HEK293 (cell line): ENCODE data around the gene FBXO10.

ENCODE experiments used
- CTCF ChIA-PET: fragments of 350-600 bp; formaldehyde crosslinking; extraction: SDS; loops from one replicate; lab custom pipeline; 2021; ENCODE audit warnings: antibody characterized with exemption; lab: Yijun Ruan, JAX
- POLR2A ChIA-PET: fragments of 300-600 bp; formaldehyde crosslinking; extraction: SDS; loops from one replicate; lab custom pipeline; 2020; ENCODE audit warnings: antibody characterized with exemption, inconsistent platforms; lab: Yijun Ruan, JAX
- H3K27ac ChIP-seq: fragments of 200-500 bp; sonication (Bioruptor generic); 2 replicates; pipeline ENCODE4 v1.5.1; 2014; ENCODE audit warnings: low read depth, low read length, control low read depth, inconsistent platforms; ENCODE audit errors: extremely low read depth
- H3K36me3 ChIP-seq, 2 experiments: fragments of 200-500 bp in 1 of 2; sonication (Bioruptor generic) in 1 of 2; 1 replicate in 1 of 2; 2 replicates in 1 of 2; pipeline ENCODE4 v1.5.1; 2014 to 2017; ENCODE audit warnings: inconsistent platforms in 2 of 2, low read length in 2 of 2; ENCODE audit not compliant: control insufficient read depth in 2 of 2, insufficient read depth in 1 of 2
- H3K4me1 ChIP-seq: fragments of 200-500 bp; sonication (Bioruptor generic); 2 replicates; pipeline ENCODE4 v1.5.1; 2014; ENCODE audit warnings: mild to moderate bottlenecking, low read length, inconsistent platforms; ENCODE audit not compliant: control insufficient read depth, insufficient read depth
- H3K4me3 ChIP-seq: 2 replicates; pipeline ENCODE4 v1.5.1; 2011; ENCODE audit warnings: low read depth, mild to moderate bottlenecking, control low read depth, low read length, moderate library complexity
- H3K9me3 ChIP-seq: fragments of 200-500 bp; sonication (Bioruptor generic); 2 replicates; pipeline ENCODE4 v1.5.1; 2014; ENCODE audit warnings: low read depth, low read length, inconsistent platforms; ENCODE audit not compliant: control insufficient read depth, insufficient read depth
- GLIS1 ChIP-seq: fragments of 450-650 bp; formaldehyde crosslinking; IDR thresholded peaks from 2 replicates; pipeline ENCODE4 v1.5.1; 2016; ENCODE audit warnings: missing biosample characterization, missing genetic modification characterization
- GLIS2 ChIP-seq: fragments of 450-650 bp; formaldehyde crosslinking; IDR thresholded peaks from 2 replicates; pipeline ENCODE4 v1.5.1; 2016; ENCODE audit warnings: missing biosample characterization, missing genetic modification characterization
- OSR2 ChIP-seq: fragments of 450-650 bp; formaldehyde crosslinking; IDR thresholded peaks from 2 replicates; pipeline ENCODE4 v1.5.1; 2016; ENCODE audit warnings: missing biosample characterization, missing genetic modification characterization
- OVOL3 ChIP-seq: fragments of 450-650 bp; formaldehyde crosslinking; IDR thresholded peaks from 2 replicates; pipeline ENCODE4 v1.5.1; 2016; ENCODE audit warnings: missing biosample characterization, missing genetic modification characterization
- SCRT2 ChIP-seq: fragments of 450-650 bp; formaldehyde crosslinking; IDR thresholded peaks from 2 replicates; pipeline ENCODE4 v1.5.1; 2016; ENCODE audit warnings: missing biosample characterization, missing genetic modification characterization
- TRIM28 ChIP-seq: IDR thresholded peaks from 2 replicates; pipeline ENCODE4 v1.6.1; 2011; ENCODE audit warnings: low read length, control low read depth, borderline replicate concordance
- WT1 ChIP-seq: fragments of 450-650 bp; formaldehyde crosslinking; IDR thresholded peaks from 2 replicates; pipeline ENCODE4 v1.5.1; 2016; ENCODE audit warnings: missing biosample characterization, missing genetic modification characterization
- ZFHX2 ChIP-seq: fragments of 450-650 bp; formaldehyde crosslinking; conservative IDR thresholded peaks from 2 replicates; pipeline ENCODE4 v1.5.1; 2016; ENCODE audit warnings: missing biosample characterization, missing genetic modification characterization
- ZNF155 ChIP-seq: fragments of 450-650 bp; formaldehyde crosslinking; IDR thresholded peaks from 2 replicates; pipeline ENCODE4 v1.5.1; 2016; ENCODE audit warnings: missing biosample characterization, missing genetic modification characterization
- ZNF202 ChIP-seq: fragments of 450-650 bp; formaldehyde crosslinking; IDR thresholded peaks from 2 replicates; pipeline ENCODE4 v1.5.1; 2016; ENCODE audit warnings: missing biosample characterization, missing genetic modification characterization, borderline replicate concordance
- ZNF239 ChIP-seq: fragments of 450-650 bp; formaldehyde crosslinking; IDR thresholded peaks from 2 replicates; pipeline ENCODE4 v1.5.1; 2016; ENCODE audit warnings: missing biosample characterization, missing genetic modification characterization
- ZNF302 ChIP-seq: fragments of 450-650 bp; formaldehyde crosslinking; IDR thresholded peaks from 2 replicates; pipeline ENCODE4 v1.5.1; 2016; ENCODE audit warnings: missing biosample characterization, missing genetic modification characterization, low read depth
- ZNF341 ChIP-seq: fragments of 450-650 bp; formaldehyde crosslinking; IDR thresholded peaks from 2 replicates; pipeline ENCODE4; 2016; ENCODE audit warnings: low read depth, missing biosample characterization, missing genetic modification characterization
- ZNF350 ChIP-seq: fragments of 450-650 bp; formaldehyde crosslinking; IDR thresholded peaks from 2 replicates; pipeline ENCODE4 v1.5.0; 2017; ENCODE audit warnings: missing biosample characterization, mild to moderate bottlenecking, missing genetic modification characterization
- ZNF423 ChIP-seq: fragments of 450-650 bp; formaldehyde crosslinking; IDR thresholded peaks from 2 replicates; pipeline ENCODE4 v1.5.1; 2016; ENCODE audit warnings: missing biosample characterization, missing genetic modification characterization
- ZNF510 ChIP-seq: fragments of 450-650 bp; formaldehyde crosslinking; IDR thresholded peaks from 2 replicates; pipeline ENCODE4 v1.5.1; 2018; ENCODE audit warnings: mild to moderate bottlenecking, missing genetic modification characterization, missing biosample characterization; ENCODE audit not compliant: insufficient replicate concordance
- ZNF514 ChIP-seq: fragments of 450-650 bp; formaldehyde crosslinking; IDR thresholded peaks from 2 replicates; pipeline ENCODE4 v1.5.1; 2016; ENCODE audit warnings: missing biosample characterization, missing genetic modification characterization
- ZNF561 ChIP-seq: fragments of 450-650 bp; IDR thresholded peaks from 2 replicates; pipeline ENCODE4 v1.5.1; 2018; ENCODE audit warnings: missing biosample characterization, missing genetic modification characterization, borderline replicate concordance
- ZNF571 ChIP-seq: fragments of 450-650 bp; formaldehyde crosslinking; IDR thresholded peaks from 2 replicates; pipeline ENCODE4 v1.5.0; 2017; ENCODE audit warnings: missing biosample characterization, missing genetic modification characterization
- ZNF747 ChIP-seq: fragments of 450-650 bp; formaldehyde crosslinking; IDR thresholded peaks from 2 replicates; pipeline ENCODE4 v1.5.1; 2016; ENCODE audit warnings: missing biosample characterization, missing genetic modification characterization
- ZNF777 ChIP-seq: fragments of 450-650 bp; formaldehyde crosslinking; IDR thresholded peaks from 2 replicates; pipeline ENCODE4 v1.5.1; 2017; ENCODE audit warnings: missing biosample characterization, missing genetic modification characterization, borderline replicate concordance
- TF ChIP-seq, protein P1 (sequence below): fragments of 450-650 bp; formaldehyde crosslinking; IDR thresholded peaks from 2 replicates; pipeline ENCODE4 v1.5.1; 2017; ENCODE audit warnings: missing biosample characterization, mild to moderate bottlenecking, missing genetic modification characterization, moderate library complexity
- TF ChIP-seq, protein P2 (sequence below): fragments of 450-650 bp; formaldehyde crosslinking; IDR thresholded peaks from 2 replicates; pipeline ENCODE4 v1.5.1; 2017; ENCODE audit warnings: missing biosample characterization, missing genetic modification characterization
- TF ChIP-seq, protein P3 (sequence below): IDR thresholded peaks from 2 replicates; pipeline ENCODE4 v1.6.1; 2011; ENCODE audit warnings: mild to moderate bottlenecking, low read depth, low read length, borderline replicate concordance
- TF ChIP-seq, protein P4 (sequence below): fragments of 450-650 bp; formaldehyde crosslinking; IDR thresholded peaks from 2 replicates; pipeline ENCODE4 v1.5.1; 2016; ENCODE audit warnings: missing biosample characterization, missing genetic modification characterization
- TF ChIP-seq, protein P5 (sequence below): fragments of 450-650 bp; formaldehyde crosslinking; optimal IDR thresholded peaks from 2 replicates; pipeline ENCODE3; 2016; ENCODE audit warnings: missing biosample characterization, mild to moderate bottlenecking, missing genetic modification characterization
- TF ChIP-seq, protein P6 (sequence below): fragments of 450-650 bp; formaldehyde crosslinking; IDR thresholded peaks from 2 replicates; pipeline ENCODE4 v1.5.1; 2016; ENCODE audit warnings: missing biosample characterization, missing genetic modification characterization, low read depth

The FBXO10 gene

DNA sequence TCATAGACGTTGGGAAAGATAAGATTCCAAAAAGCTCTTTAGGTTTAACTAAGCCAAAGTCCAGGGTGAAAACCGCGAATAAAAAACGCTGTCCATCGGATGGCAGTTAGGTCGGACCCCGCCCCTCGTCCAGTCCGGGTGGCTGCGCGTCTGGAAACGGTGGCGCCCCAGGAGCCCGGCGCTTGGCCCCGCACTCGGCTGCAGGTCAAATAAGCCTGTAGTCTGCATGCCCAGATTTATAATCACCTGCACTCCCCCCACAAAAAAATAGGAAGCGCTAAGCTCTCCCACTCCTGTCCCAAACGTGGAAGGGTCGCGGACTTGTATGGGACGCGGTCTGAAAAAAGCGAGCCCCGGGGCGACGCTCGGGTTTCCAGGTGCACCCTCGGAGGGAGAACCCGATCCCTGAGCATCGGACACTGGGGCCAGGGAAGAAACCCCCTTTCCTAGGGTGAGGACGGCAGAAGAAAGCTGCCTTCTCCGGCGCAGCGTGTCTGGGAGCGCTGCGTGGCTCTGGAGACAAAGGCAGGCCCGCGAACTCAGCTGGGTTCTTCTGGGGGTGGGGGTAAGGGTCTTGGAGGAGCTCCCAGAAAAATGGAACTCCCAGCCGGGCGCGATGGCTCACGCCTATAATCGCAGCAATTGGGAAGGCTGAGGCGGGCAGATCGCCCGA is 110.0 kb downstream of the FBXO10 start (continued):
- TF ChIP-seq ZNF514 (tag by site-specific recombination) (no peak), ZNF777 (tag by site-specific recombination) (no peak), ZNF423 (tag by site-specific recombination) (0 out of 2 replicates have a peak, but pooled peaks have one; percentile 16), GLIS1 (no peak), ZFHX2 (no peak), ZNF202 (tag by site-specific recombination) (no peak)
- TF ChIP-seq, all 188 proteins: peak for 28

DNA sequence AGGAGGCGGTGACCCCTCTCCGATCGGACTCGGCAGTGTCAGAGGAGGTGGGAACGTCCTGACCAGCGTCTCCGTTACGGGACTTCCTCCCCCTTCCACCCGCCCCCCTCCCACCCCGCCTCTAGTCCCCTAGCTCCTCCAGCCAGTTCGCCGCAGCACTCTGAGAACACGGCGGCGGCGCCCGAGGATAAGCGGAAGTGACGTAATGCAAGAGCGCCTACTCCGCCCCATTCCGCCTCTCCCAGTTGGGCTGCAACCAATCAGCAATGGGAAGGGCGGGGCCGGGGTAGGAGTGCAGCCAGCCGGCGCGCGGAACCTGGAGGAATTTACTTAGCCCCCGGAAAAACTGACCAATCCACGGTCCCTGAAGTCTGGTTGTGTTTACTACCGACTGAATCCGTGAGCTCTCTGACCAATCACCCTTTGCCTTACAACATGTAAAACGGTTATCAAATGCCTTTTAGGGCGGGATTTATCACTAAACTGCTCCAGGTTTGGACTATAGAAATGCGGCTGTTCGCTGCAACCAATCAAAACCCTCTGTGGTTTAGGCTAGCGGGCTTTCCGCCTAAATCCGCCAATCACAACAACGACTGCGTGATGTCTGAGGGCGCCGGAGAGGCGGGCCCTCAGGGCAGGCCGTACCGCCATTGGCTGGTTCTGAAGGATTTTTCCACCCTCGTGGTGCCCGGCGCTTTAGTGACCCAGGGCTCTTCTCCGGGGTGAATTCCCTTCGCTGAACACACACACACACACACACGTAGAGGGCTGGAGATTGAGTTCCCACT is 110.7 kb downstream of the FBXO10 start, which contains the start of gene ZBTB5:
Gene ZBTB5 (minus strand): TSS at position 202 of the 788 bp plus-strand sequence. CDS start 22,899 bp downstream, outside the sequence.
- H3K36me3 ChIP-seq: peaks cover 0 to 3% of the 10 kb centered on the region in 2 experiments; a peak in 2 of 3 replicates
- H3K4me1 ChIP-seq: no peaks in the 10 kb centered on the region
- H3K9me3 ChIP-seq: no peaks in the 10 kb centered on the region
- ChIA-PET CTCF (interaction anchor here (0.9 to 1.0 kb wide), 2 partner anchors 50 to 602 kb away, joined by 4 read pairs; no protein-coding TSS in a partner anchor), POLR2A (interaction anchor here (0.6 to 3.0 kb wide), 24 partner anchors 9 to 927 kb away, joined by 3 to 39 read pairs (median 6); partner anchors contain the start of genes ALDH1B1, EXOSC3, FBXO10 and GRHPR)
- peak within 1 kb of the TSS; percentile 86 for H3K27ac ChIP-seq
- peak within 1 kb of the TSS; percentile 95 for H3K4me3 ChIP-seq
- TF ChIP-seq ZNF239 (tag by site-specific recombination): no peak
- TF ChIP-seq, protein P1, sequence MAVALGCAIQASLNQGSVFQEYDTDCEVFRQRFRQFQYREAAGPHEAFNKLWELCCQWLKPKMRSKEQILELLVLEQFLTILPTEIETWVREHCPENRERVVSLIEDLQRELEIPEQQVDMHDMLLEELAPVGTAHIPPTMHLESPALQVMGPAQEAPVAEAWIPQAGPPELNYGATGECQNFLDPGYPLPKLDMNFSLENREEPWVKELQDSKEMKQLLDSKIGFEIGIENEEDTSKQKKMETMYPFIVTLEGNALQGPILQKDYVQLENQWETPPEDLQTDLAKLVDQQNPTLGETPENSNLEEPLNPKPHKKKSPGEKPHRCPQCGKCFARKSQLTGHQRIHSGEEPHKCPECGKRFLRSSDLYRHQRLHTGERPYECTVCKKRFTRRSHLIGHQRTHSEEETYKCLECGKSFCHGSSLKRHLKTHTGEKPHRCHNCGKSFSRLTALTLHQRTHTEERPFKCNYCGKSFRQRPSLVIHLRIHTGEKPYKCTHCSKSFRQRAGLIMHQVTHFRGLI (tag by site-specific recombination): no peak
- peak; percentile 59; the same call in 1 of the 2 replicates for TF ChIP-seq ZNF341
- TF ChIP-seq, protein P2, sequence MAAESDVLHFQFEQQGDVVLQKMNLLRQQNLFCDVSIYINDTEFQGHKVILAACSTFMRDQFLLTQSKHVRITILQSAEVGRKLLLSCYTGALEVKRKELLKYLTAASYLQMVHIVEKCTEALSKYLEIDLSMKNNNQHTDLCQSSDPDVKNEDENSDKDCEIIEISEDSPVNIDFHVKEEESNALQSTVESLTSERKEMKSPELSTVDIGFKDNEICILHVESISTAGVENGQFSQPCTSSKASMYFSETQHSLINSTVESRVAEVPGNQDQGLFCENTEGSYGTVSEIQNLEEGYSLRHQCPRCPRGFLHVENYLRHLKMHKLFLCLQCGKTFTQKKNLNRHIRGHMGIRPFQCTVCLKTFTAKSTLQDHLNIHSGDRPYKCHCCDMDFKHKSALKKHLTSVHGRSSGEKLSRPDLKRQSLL (tag by site-specific recombination): no peak
- TF ChIP-seq ZNF514 (tag by site-specific recombination): no peak
- TF ChIP-seq, protein P3, sequence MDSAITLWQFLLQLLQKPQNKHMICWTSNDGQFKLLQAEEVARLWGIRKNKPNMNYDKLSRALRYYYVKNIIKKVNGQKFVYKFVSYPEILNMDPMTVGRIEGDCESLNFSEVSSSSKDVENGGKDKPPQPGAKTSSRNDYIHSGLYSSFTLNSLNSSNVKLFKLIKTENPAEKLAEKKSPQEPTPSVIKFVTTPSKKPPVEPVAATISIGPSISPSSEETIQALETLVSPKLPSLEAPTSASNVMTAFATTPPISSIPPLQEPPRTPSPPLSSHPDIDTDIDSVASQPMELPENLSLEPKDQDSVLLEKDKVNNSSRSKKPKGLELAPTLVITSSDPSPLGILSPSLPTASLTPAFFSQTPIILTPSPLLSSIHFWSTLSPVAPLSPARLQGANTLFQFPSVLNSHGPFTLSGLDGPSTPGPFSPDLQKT: no peak
- no peak for TF ChIP-seq SCRT2 (tag by site-specific recombination)
- TF ChIP-seq, protein P4, sequence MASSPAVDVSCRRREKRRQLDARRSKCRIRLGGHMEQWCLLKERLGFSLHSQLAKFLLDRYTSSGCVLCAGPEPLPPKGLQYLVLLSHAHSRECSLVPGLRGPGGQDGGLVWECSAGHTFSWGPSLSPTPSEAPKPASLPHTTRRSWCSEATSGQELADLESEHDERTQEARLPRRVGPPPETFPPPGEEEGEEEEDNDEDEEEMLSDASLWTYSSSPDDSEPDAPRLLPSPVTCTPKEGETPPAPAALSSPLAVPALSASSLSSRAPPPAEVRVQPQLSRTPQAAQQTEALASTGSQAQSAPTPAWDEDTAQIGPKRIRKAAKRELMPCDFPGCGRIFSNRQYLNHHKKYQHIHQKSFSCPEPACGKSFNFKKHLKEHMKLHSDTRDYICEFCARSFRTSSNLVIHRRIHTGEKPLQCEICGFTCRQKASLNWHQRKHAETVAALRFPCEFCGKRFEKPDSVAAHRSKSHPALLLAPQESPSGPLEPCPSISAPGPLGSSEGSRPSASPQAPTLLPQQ (tag by site-specific recombination): no peak
- TF ChIP-seq ZNF302 (tag by site-specific recombination): no peak
- TF ChIP-seq ZNF155 (tag by site-specific recombination): no peak
- 0 out of 2 replicates have a peak, but pooled peaks have one; percentile 18 for TF ChIP-seq OVOL3 (tag by site-specific recombination)
- no peak for TF ChIP-seq ZNF510 (tag by site-specific recombination)
- TF ChIP-seq, protein P5, sequence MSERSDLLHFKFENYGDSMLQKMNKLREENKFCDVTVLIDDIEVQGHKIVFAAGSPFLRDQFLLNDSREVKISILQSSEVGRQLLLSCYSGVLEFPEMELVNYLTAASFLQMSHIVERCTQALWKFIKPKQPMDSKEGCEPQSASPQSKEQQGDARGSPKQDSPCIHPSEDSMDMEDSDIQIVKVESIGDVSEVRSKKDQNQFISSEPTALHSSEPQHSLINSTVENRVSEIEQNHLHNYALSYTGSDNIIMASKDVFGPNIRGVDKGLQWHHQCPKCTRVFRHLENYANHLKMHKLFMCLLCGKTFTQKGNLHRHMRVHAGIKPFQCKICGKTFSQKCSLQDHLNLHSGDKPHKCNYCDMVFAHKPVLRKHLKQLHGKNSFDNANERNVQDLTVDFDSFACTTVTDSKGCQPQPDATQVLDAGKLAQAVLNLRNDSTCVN: no peak
- no peak for TF ChIP-seq ZNF571 (tag by site-specific recombination)
- TF ChIP-seq ZNF561: no peak
- peak; percentile 98 for TF ChIP-seq ZNF350 (tag by site-specific recombination)
- TF ChIP-seq TRIM28: no peak
- peak; percentile 25; the same call in 1 of the 2 replicates for TF ChIP-seq OSR2
- TF ChIP-seq, protein P6, sequence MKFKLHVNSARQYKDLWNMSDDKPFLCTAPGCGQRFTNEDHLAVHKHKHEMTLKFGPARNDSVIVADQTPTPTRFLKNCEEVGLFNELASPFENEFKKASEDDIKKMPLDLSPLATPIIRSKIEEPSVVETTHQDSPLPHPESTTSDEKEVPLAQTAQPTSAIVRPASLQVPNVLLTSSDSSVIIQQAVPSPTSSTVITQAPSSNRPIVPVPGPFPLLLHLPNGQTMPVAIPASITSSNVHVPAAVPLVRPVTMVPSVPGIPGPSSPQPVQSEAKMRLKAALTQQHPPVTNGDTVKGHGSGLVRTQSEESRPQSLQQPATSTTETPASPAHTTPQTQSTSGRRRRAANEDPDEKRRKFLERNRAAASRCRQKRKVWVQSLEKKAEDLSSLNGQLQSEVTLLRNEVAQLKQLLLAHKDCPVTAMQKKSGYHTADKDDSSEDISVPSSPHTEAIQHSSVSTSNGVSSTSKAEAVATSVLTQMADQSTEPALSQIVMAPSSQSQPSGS (tag by site-specific recombination): peak; percentile 97
- TF ChIP-seq ZNF747 (tag by site-specific recombination): no peak
- TF ChIP-seq GLIS2 (tag by site-specific recombination): no peak
- TF ChIP-seq WT1: no peak
